H1 (cell line): Measurements from ENCODE around the gene COL8A2.

ENCODE experiments used
- CTCF ChIP-seq, 3 experiments: IDR thresholded peaks; 1 replicate in 2 of 3; 2 replicates in 1 of 3; pipeline versions ENCODE4 v1.5.1 to v1.6.1; 2011; ENCODE audit warnings: low read length in 3 of 3, mild to moderate bottlenecking in 3 of 3, inconsistent platforms in 2 of 3, low read depth in 1 of 3, moderate library complexity in 1 of 3; ENCODE audit not compliant: insufficient read depth in 1 of 3; ENCODE audit errors: control extremely low read depth in 1 of 3
- HDAC6 ChIP-seq: IDR thresholded peaks from one replicate; pipeline ENCODE4 v1.7.1; 2012; ENCODE audit warnings: low read depth, mild to moderate bottlenecking, inconsistent platforms, low read length, moderate library complexity

- no peak for TF ChIP-seq HDAC6
- no peak for TF ChIP-seq CTCF (IDR thresholded peaks at IDR 0.05; ENCODE audit: control extremely low read depth in 1 of 3, insufficient read depth in 1 of 3, low read depth in 1 of 3, low read length in 3 of 3)
Observed at GRCh38 chr1:36143424-36143823, 18.4 kb upstream of the COL8A2 start.
